ENCODE results near the gene DYNLRB1. TPM values are rescaled to one million over a fixed set of nuclear protein-coding genes. Genes with fewer than 3 reads are reported as not detected.

The DYNLRB1 gene
- total and polyA plus RNA-seq, 9 of the 15 experiments (the other 6 are each of a cell fraction or from before 2014, with no cell fraction given), result 48.7 to 358 (median 121) TPM

DNA sequence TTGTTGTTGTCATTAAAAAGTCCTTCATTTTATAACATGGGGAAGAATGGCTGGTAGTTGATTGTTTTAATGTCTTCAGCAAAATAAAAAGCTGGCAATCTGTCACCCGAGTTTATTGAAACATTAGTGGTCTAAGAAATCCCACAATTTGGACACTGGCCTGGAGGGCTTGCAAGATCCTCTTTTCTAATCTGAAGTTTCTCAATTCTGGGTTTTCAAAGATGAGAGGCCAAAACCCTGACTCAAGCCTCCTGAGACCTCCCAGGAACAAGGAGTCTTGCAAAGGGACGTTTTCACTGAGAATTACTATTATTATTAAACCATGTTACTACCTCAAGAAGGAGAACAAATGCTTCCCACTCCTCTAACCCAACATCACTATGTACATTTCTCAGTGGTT, 61.8 kb downstream of the DYNLRB1 start (continued):
- TF ChIP-seq CXXC5 (CRISPR knock-in tag; IDR thresholded peaks at IDR 0.05) (no peak), BCOR (IDR thresholded peaks at IDR 0.05) (no peak), HDGF (IDR thresholded peaks at IDR 0.05) (no peak)
- TF ChIP-seq, protein P1, sequence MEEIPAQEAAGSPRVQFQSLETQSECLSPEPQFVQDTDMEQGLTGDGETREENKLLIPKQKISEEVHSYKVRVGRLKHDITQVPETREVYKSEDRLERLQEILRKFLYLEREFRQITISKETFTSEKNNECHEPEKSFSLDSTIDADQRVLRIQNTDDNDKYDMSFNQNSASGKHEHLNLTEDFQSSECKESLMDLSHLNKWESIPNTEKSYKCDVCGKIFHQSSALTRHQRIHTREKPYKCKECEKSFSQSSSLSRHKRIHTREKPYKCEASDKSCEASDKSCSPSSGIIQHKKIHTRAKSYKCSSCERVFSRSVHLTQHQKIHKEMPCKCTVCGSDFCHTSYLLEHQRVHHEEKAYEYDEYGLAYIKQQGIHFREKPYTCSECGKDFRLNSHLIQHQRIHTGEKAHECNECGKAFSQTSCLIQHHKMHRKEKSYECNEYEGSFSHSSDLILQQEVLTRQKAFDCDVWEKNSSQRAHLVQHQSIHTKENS (CRISPR knock-in tag; IDR thresholded peaks at IDR 0.05), result no peak

DNA sequence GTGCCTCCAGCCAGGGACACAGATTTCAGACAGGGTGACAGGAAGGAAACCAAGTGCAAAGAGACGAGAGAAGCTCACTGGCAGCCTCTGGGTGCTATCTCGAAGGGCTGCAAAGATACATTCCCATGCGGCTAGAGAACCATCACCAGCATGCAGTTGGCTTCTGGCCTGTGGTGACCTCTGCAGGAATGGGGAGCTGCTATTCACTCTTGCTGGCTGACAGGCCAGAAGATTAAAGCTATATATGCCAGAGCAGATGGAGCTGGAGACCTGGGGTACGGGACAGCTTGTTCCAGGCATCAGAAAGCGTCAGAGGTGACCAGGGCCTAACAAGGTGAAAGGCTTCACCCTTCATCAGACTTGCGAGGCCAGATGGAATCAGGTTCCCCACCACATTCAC, 62.3 kb downstream of the DYNLRB1 start:
- Histone ChIP-seq H3K79me2 (ENCODE audit: control insufficient read depth, insufficient read depth, low read length) (no peaks in the 10 kb centered on the region), H3K4me3 (no peak overlapping the region), H4K20me1 (replicated peaks; ENCODE audit: control insufficient read depth, insufficient read depth, low read length) (no peaks in the 10 kb centered on the region; the same call in 1 of the 2 replicates), H3K27ac (ENCODE audit: extremely low read depth, low read depth, low read length) (no peak overlapping the region), H3K4me1 (replicated peaks in 1 of 2; ENCODE audit: control insufficient read depth in 2 of 2, insufficient read depth in 2 of 2, low read length in 2 of 2) (no peaks in the 10 kb centered on the region), H3K4me2 (ENCODE audit: insufficient read depth, low read length) (no peak overlapping the region), H3K9me3 (replicated peaks; ENCODE audit: control insufficient read depth, insufficient read depth, low read depth, low read length) (no peaks in the 10 kb centered on the region), H3K36me3 (ENCODE audit: control insufficient read depth, insufficient read depth, low read length) (peaks cover 26% of the 10 kb centered on the region; the same call in 2 of the 3 replicates), H2AFZ (ENCODE audit: low read depth, low read length) (no peak overlapping the region), H3K9ac (ENCODE audit: insufficient read depth in 1 of 2, low read depth in 2 of 2, low read length in 2 of 2) (peak overlapping the region in 1 of 2 experiments; percentile 3; a peak in 1 of 4 replicates), H3K9me1 (ENCODE audit: control insufficient read depth, insufficient read depth, low read length) (no peaks in the 10 kb centered on the region), H3K27me3 (ENCODE audit: control insufficient read depth in 2 of 2, insufficient read depth in 2 of 2, low read length in 2 of 2) (no peaks in the 10 kb centered on the region)
- TF ChIP-seq ZNF696 (CRISPR knock-in tag; conservative IDR thresholded peaks at IDR 0.05), result no peak
- WGBS (ENCODE audit: insufficient coverage, low coverage, missing lambda C conversion rate), result 80% methylated on average over 6 of the region's 6 CpGs
- ChIA-PET CTCF (ENCODE audit: low intra/inter-chr PET ratio) (interaction anchor here (0.6 kb wide), 1 partner anchor 218 kb away, joined by 3 read pairs; no protein-coding TSS in a partner anchor), POLR2A (no interaction called here)
- in situ Hi-C loops (cut with MboI) (no loop called here), intact Hi-C loops (cut with micrococcal nuclease) (no loop called here)
- ATAC-seq (no peak), DNase-seq (ENCODE audit: extremely low read depth in 1 of 4, low spot score in 3 of 4) (no peak), FAIRE-seq (no peak)
- BruUV-seq (replicated peaks), result no TSS peak

Data from K562 (cell line).